ENCODE measurements around the gene USF3. TPM values are rescaled to one million over a fixed set of nuclear protein-coding genes. Genes with fewer than 3 reads are reported as not detected.

Gene USF3
- total and polyA plus RNA-seq, 2 of the 13 experiments (the other 11 are each of a cell fraction or from before 2014, with no cell fraction given), result 6.3 to 15.2 TPM

DNA sequence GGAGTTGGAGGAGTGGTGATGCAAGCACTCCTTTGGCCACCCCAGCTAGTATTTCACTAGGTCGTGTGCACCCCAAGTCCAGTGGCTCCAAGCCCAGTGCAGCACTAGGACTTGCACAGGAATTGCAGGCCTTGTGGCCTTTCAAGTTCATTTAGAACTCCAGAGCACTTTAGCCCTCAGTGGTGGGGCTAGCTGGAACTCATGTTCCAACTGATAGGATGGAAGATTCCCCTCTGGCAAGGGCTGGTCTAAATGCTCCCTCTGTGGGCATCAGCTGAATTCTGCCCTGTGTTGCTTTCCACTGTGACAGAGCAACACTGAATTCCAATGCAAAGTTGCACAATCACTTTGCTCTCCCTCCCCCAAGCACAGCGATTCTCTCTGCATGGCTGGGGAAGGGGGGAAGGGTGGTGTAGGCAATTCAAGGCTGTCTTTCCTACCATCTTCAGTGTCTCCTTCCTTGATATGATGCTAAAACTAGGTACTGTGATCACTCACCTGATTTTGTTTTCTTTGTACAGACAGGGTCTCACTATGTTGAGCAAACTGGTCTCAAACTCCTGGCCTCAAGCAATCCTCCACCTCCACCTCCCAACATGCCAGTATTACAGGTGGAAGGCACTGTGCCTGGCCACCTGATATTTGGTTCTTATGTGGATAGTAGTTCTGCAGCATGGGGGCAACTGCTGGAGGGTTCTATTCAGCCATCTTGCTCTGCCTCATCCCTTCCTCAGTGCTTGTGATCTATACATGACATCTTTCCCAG is 10.3 kb downstream of the USF3 start (continued):
- TF ChIP-seq, protein P1, sequence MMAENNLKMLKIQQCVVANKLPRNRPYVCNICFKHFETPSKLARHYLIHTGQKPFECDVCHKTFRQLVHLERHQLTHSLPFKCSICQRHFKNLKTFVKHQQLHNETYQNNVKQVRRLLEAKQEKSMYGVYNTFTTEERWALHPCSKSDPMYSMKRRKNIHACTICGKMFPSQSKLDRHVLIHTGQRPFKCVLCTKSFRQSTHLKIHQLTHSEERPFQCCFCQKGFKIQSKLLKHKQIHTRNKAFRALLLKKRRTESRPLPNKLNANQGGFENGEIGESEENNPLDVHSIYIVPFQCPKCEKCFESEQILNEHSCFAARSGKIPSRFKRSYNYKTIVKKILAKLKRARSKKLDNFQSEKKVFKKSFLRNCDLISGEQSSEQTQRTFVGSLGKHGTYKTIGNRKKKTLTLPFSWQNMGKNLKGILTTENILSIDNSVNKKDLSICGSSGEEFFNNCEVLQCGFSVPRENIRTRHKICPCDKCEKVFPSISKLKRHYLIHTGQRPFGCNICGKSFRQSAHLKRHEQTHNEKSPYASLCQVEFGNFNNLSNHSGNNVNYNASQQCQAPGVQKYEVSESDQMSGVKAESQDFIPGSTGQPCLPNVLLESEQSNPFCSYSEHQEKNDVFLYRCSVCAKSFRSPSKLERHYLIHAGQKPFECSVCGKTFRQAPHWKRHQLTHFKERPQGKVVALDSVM (CRISPR knock-in tag; IDR thresholded peaks at IDR 0.05), result 0 out of 2 replicates have a peak, but pooled peaks have one; percentile 28
- TF ChIP-seq DNMT3B (CRISPR knock-in tag; conservative IDR thresholded peaks at IDR 0.05) (no peak), SMC3 (IDR thresholded peaks at IDR 0.05; ENCODE audit: low read length) (peak; percentile 39; the same call in 1 of the 2 replicates), MIER2 (CRISPR knock-in tag; IDR thresholded peaks at IDR 0.05) (peak; percentile 78; the same call in 1 of the 2 replicates), ZNF44 (CRISPR knock-in tag; IDR thresholded peaks at IDR 0.05) (no peak), KAT7 (CRISPR knock-in tag; IDR thresholded peaks at IDR 0.05; ENCODE audit: borderline replicate concordance) (peak; percentile 81), ELF3 (CRISPR knock-in tag; IDR thresholded peaks at IDR 0.05) (0 out of 2 replicates have a peak, but pooled peaks have one; percentile 21), NCOA2 (CRISPR knock-in tag; IDR thresholded peaks at IDR 0.05) (peak; percentile 72), RXRB (CRISPR knock-in tag; IDR thresholded peaks at IDR 0.05; ENCODE audit: borderline replicate concordance) (peak; percentile 46; the same call in 1 of the 2 replicates), YY1 (IDR thresholded peaks at IDR 0.05; ENCODE audit: insufficient read depth, insufficient replicate concordance, low read depth, low read length) (no peak), ZNF121 (CRISPR knock-in tag; IDR thresholded peaks at IDR 0.05) (peak; percentile 52; the same call in 1 of the 2 replicates), KMT2A (CRISPR knock-in tag; IDR thresholded peaks at IDR 0.05) (peak; percentile 67; the same call in 1 of the 2 replicates), HNF4A (CRISPR knock-in tag; IDR thresholded peaks at IDR 0.05) (peak; percentile 42; the same call in 1 of the 2 replicates), EEA1 (CRISPR knock-in tag; IDR thresholded peaks at IDR 0.05; ENCODE audit: borderline replicate concordance) (no peak), FOXA3 (CRISPR knock-in tag; IDR thresholded peaks at IDR 0.05) (peak; percentile 58), FOXK1 (CRISPR knock-in tag; IDR thresholded peaks at IDR 0.05; ENCODE audit: borderline replicate concordance, low read depth) (peak; percentile 52; the same call in 1 of the 2 replicates), FOXP1 (IDR thresholded peaks at IDR 0.05) (no peak), FOXP1 (CRISPR knock-in tag; IDR thresholded peaks at IDR 0.05) (peak; percentile 44; the same call in 1 of the 2 replicates), DMAP1 (CRISPR knock-in tag; IDR thresholded peaks at IDR 0.05) (peak; percentile 76; the same call in 1 of the 2 replicates), ZMYM4 (CRISPR knock-in tag; IDR thresholded peaks at IDR 0.05) (peak; percentile 56; the same call in 1 of the 2 replicates)
- TF ChIP-seq, protein P2, sequence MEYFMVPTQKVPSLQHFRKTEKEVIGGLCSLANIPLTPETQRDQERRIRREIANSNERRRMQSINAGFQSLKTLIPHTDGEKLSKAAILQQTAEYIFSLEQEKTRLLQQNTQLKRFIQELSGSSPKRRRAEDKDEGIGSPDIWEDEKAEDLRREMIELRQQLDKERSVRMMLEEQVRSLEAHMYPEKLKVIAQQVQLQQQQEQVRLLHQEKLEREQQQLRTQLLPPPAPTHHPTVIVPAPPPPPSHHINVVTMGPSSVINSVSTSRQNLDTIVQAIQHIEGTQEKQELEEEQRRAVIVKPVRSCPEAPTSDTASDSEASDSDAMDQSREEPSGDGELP (IDR thresholded peaks at IDR 0.05; ENCODE audit: borderline replicate concordance, low read depth), result peak; percentile 62; the same call in 1 of the 2 replicates
- TF ChIP-seq, protein P3, sequence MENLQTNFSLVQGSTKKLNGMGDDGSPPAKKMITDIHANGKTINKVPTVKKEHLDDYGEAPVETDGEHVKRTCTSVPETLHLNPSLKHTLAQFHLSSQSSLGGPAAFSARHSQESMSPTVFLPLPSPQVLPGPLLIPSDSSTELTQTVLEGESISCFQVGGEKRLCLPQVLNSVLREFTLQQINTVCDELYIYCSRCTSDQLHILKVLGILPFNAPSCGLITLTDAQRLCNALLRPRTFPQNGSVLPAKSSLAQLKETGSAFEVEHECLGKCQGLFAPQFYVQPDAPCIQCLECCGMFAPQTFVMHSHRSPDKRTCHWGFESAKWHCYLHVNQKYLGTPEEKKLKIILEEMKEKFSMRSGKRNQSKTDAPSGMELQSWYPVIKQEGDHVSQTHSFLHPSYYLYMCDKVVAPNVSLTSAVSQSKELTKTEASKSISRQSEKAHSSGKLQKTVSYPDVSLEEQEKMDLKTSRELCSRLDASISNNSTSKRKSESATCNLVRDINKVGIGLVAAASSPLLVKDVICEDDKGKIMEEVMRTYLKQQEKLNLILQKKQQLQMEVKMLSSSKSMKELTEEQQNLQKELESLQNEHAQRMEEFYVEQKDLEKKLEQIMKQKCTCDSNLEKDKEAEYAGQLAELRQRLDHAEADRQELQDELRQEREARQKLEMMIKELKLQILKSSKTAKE (CRISPR knock-in tag; IDR thresholded peaks at IDR 0.05; ENCODE audit: borderline replicate concordance), result no peak
- TF ChIP-seq, protein P4, sequence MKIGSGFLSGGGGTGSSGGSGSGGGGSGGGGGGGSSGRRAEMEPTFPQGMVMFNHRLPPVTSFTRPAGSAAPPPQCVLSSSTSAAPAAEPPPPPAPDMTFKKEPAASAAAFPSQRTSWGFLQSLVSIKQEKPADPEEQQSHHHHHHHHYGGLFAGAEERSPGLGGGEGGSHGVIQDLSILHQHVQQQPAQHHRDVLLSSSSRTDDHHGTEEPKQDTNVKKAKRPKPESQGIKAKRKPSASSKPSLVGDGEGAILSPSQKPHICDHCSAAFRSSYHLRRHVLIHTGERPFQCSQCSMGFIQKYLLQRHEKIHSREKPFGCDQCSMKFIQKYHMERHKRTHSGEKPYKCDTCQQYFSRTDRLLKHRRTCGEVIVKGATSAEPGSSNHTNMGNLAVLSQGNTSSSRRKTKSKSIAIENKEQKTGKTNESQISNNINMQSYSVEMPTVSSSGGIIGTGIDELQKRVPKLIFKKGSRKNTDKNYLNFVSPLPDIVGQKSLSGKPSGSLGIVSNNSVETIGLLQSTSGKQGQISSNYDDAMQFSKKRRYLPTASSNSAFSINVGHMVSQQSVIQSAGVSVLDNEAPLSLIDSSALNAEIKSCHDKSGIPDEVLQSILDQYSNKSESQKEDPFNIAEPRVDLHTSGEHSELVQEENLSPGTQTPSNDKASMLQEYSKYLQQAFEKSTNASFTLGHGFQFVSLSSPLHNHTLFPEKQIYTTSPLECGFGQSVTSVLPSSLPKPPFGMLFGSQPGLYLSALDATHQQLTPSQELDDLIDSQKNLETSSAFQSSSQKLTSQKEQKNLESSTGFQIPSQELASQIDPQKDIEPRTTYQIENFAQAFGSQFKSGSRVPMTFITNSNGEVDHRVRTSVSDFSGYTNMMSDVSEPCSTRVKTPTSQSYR (CRISPR knock-in tag; IDR thresholded peaks at IDR 0.05; ENCODE audit: borderline replicate concordance), result peak; percentile 100
